Testis (tissue), 3 donors: ENCODE measurements around the gene ASIC2. TPM values are rescaled to one million over a fixed set of nuclear protein-coding genes. Genes with fewer than 3 reads are reported as not detected.
"Not testable (repeated sequence)": the region's sequence is repeated elsewhere in the genome, so short reads cannot be mapped to it uniquely, and the experiment has no call there.

Experiments used
- DNase-seq: peaks from one replicate; pipeline ENCODE4 v3.0.0-alpha.2; 2019
- H3K27ac ChIP-seq, 2 donors: fragments of 200-600 bp; sonication (generic); one replicate each; pipeline ENCODE4 v1.5.1; 2019
- H3K27me3 ChIP-seq: fragments of 200-600 bp; sonication (generic); one replicate; pipeline ENCODE4 v1.5.1; 2019
- H3K36me3 ChIP-seq: fragments of 200-600 bp; sonication (generic); one replicate; pipeline ENCODE4 v1.5.1; 2017; ENCODE audit warnings: low read depth; ENCODE audit errors: missing control alignments
- H3K4me1 ChIP-seq: fragments of 200-600 bp; sonication (generic); one replicate; pipeline ENCODE4 v1.5.1; 2019
- H3K4me3 ChIP-seq, 2 donors: fragments of 200-600 bp; sonication (generic); one replicate each; pipeline ENCODE4 v1.5.1; 2017 to 2019
- H3K9me3 ChIP-seq: fragments of 200-600 bp; sonication (generic); one replicate; pipeline ENCODE4 v1.5.1; 2017
- CTCF ChIP-seq, 3 experiments: fragments of 450-650 bp in 2 of 3; fragments of 200-600 bp in 1 of 3; sonication (generic) in 1 of 3; IDR thresholded peaks; one replicate each; pipeline ENCODE4 v1.5.1; 2016 to 2019; ENCODE audit warnings: antibody characterized with exemption in 3 of 3, mild to moderate bottlenecking in 2 of 3, moderate library complexity in 1 of 3
- POLR2A ChIP-seq: fragments of 450-650 bp; IDR thresholded peaks from one replicate; pipeline ENCODE4 v1.6.1; 2017; ENCODE audit warnings: antibody characterized with exemption, mild to moderate bottlenecking, moderate library complexity
- WGBS, 2 donors: methylation state at CpG; one replicate each; pipeline ENCODE4 v1.1.5; 2018; 5-methylcytosine and 5-hydroxymethylcytosine counted together
- intact Hi-C: fragments of 100-400 bp; cut with DNase I; formaldehyde crosslinking; loops from one replicate; pipeline ENCODE4 v1.15.1; 2023; ENCODE audit warnings: low total_unique reads
- polyA plus RNA-seq: library from polyadenylated mRNA; stranded (reverse); fragments of 350-450 nt; fragmentation: Illumina TruSeq; extraction: RNeasy Lipid Tissue Mini Kit (QIAGEN cat#74804); gene quantifications from one replicate; pipeline ENCODE4 v1.2.3, GENCODE V29; 2014; ENCODE audit warnings: low read depth, low replicate concordance; ENCODE audit not compliant: insufficient read depth
- total RNA-seq, 2 donors: library from RNA; depleted of rRNA; stranded (reverse); fragments of >200 nt; gene quantifications; one replicate each; pipeline ENCODE4 v1.2.3, GENCODE V29; 2016

Gene ASIC2
- total and polyA plus RNA-seq, 3 donors from 2014 or later = 0.73 to 1.0 (median 0.81) TPM

GRCh38 chr17:32980230-32980629 lies 312.9 kb downstream of the ASIC2 start:
- no peak for TF ChIP-seq POLR2A
- TF ChIP-seq CTCF (IDR thresholded peaks at IDR 0.05) = no peak
- H3K4me3 ChIP-seq = no peak overlapping the region
- H3K9me3 ChIP-seq = no peaks in the 10 kb centered on the region
- no peak overlapping the region for H3K27ac ChIP-seq
- intact Hi-C loops = no loop called here
- no peaks in the 10 kb centered on the region for H3K4me1 ChIP-seq
- no peaks in the 10 kb centered on the region for H3K27me3 ChIP-seq
- no peak for DNase-seq
- WGBS, 2 donors = 75 to 84% methylated on average over 2 of the region's 2 CpGs
- no peaks in the 10 kb centered on the region for H3K36me3 ChIP-seq

- Histone ChIP-seq H3K27ac (no peak overlapping the region), H3K4me1 (no peaks in the 10 kb centered on the region), H3K36me3 (no peaks in the 10 kb centered on the region), H3K4me3 (no peak overlapping the region), H3K9me3 (no peaks in the 10 kb centered on the region), H3K27me3 (no peaks in the 10 kb centered on the region)
- no peak for TF ChIP-seq POLR2A
- no peak for TF ChIP-seq CTCF (IDR thresholded peaks at IDR 0.05)
- intact Hi-C loops = no loop called here
- DNase-seq = no peak
- 100% methylated on average over 1 of the region's 1 CpG for WGBS, 2 donors
Measured at GRCh38 chr17:32976605-32977004, 316.5 kb downstream of the ASIC2 start.

- H3K4me3 ChIP-seq = no peak overlapping the region
- TF ChIP-seq POLR2A (no peak), CTCF (IDR thresholded peaks at IDR 0.05) (no peak)
- no peak for DNase-seq
- H3K4me1 ChIP-seq = no peaks in the 10 kb centered on the region
- H3K36me3 ChIP-seq = no peaks in the 10 kb centered on the region
- no peaks in the 10 kb centered on the region for H3K9me3 ChIP-seq
- no peak overlapping the region for H3K27ac ChIP-seq
- H3K27me3 ChIP-seq = no peaks in the 10 kb centered on the region
- intact Hi-C loops = no loop called here
- WGBS, 2 donors = 60 to 71% methylated on average over 4 of the region's 4 CpGs
Measured at GRCh38 chr17:32976131-32976530, 317.0 kb downstream of the ASIC2 start.

GRCh38 chr17:32971171-32971570 lies 321.9 kb downstream of the ASIC2 start:
- Histone ChIP-seq H3K4me1 (no peaks in the 10 kb centered on the region), H3K9me3 (no peaks in the 10 kb centered on the region), H3K27ac (no peak overlapping the region), H3K4me3 (no peak overlapping the region), H3K27me3 (no peaks in the 10 kb centered on the region), H3K36me3 (no peaks in the 10 kb centered on the region)
- DNase-seq = no peak
- intact Hi-C loops = no loop called here
- 87 to 92% methylated on average over 1 of the region's 1 CpG for WGBS, 2 donors
- TF ChIP-seq POLR2A = no peak

- no peak overlapping the region for H3K27ac ChIP-seq
- DNase-seq = peak; percentile 34
- intact Hi-C loops = no loop called here
Measured at GRCh38 chr17:32970281-32970680, 322.8 kb downstream of the ASIC2 start.

GRCh38 chr17:32969231-32969630 lies 323.9 kb downstream of the ASIC2 start:
- not testable (repeated sequence) for H3K27me3 ChIP-seq, H3K27ac ChIP-seq

More at GRCh38 chr17:32970281-32970680, 322.8 kb downstream of the ASIC2 start:
- no peak overlapping the region for H3K4me3 ChIP-seq
- WGBS, 2 donors = 45 to 58% methylated on average over 3 of the region's 3 CpGs
- H3K36me3 ChIP-seq = no peaks in the 10 kb centered on the region
- H3K4me1 ChIP-seq = no peaks in the 10 kb centered on the region
- no peaks in the 10 kb centered on the region for H3K9me3 ChIP-seq
- TF ChIP-seq CTCF (IDR thresholded peaks at IDR 0.05) (no peak), POLR2A (no peak)
- no peaks in the 10 kb centered on the region for H3K27me3 ChIP-seq

More at GRCh38 chr17:32969231-32969630, 323.9 kb downstream of the ASIC2 start:
- H3K36me3 ChIP-seq, H3K9me3 ChIP-seq, intact Hi-C loops, H3K4me1 ChIP-seq, H3K4me3 ChIP-seq, DNase-seq: not testable (repeated sequence)
- WGBS, 2 donors = 85 to 87% methylated on average over 4 of the region's 4 CpGs
